HL-60 (cell line): ENCODE data around the gene TBCD.

Experiments used
- CTCF ChIP-seq: IDR thresholded peaks from one replicate; pipeline ENCODE4 v1.5.1; 2011; ENCODE audit warnings: low read length, control low read depth, inconsistent platforms; ENCODE audit not compliant: insufficient read depth
- POLR2AphosphoS5 ChIP-seq: IDR thresholded peaks from 2 replicates; pipeline ENCODE4 v1.6.1; 2012; ENCODE audit warnings: low read depth

GRCh38 chr17:82812601-82813000, 60.7 kb downstream of the TBCD start:
- no peak for TF ChIP-seq CTCF
- TF ChIP-seq POLR2AphosphoS5: no peak
